HEK293 (cell line): ENCODE data around the gene FGFR3.

ENCODE experiments used
- CTCF ChIA-PET: fragments of 350-600 bp; formaldehyde crosslinking; extraction: SDS; loops from one replicate; lab custom pipeline; 2021; ENCODE audit warnings: antibody characterized with exemption; lab: Yijun Ruan, JAX
- POLR2A ChIA-PET: fragments of 300-600 bp; formaldehyde crosslinking; extraction: SDS; loops from one replicate; lab custom pipeline; 2020; ENCODE audit warnings: antibody characterized with exemption, inconsistent platforms; lab: Yijun Ruan, JAX
- H3K27ac ChIP-seq: fragments of 200-500 bp; sonication (Bioruptor generic); 2 replicates; pipeline ENCODE4 v1.5.1; 2014; ENCODE audit warnings: low read depth, low read length, control low read depth, inconsistent platforms; ENCODE audit errors: extremely low read depth
- H3K36me3 ChIP-seq, 2 experiments: fragments of 200-500 bp in 1 of 2; sonication (Bioruptor generic) in 1 of 2; 1 replicate in 1 of 2; 2 replicates in 1 of 2; pipeline ENCODE4 v1.5.1; 2014 to 2017; ENCODE audit warnings: inconsistent platforms in 2 of 2, low read length in 2 of 2; ENCODE audit not compliant: control insufficient read depth in 2 of 2, insufficient read depth in 1 of 2
- H3K4me1 ChIP-seq: fragments of 200-500 bp; sonication (Bioruptor generic); 2 replicates; pipeline ENCODE4 v1.5.1; 2014; ENCODE audit warnings: mild to moderate bottlenecking, low read length, inconsistent platforms; ENCODE audit not compliant: control insufficient read depth, insufficient read depth
- H3K4me3 ChIP-seq: 2 replicates; pipeline ENCODE4 v1.5.1; 2011; ENCODE audit warnings: low read depth, mild to moderate bottlenecking, control low read depth, low read length, moderate library complexity
- H3K9me3 ChIP-seq: fragments of 200-500 bp; sonication (Bioruptor generic); 2 replicates; pipeline ENCODE4 v1.5.1; 2014; ENCODE audit warnings: low read depth, low read length, inconsistent platforms; ENCODE audit not compliant: control insufficient read depth, insufficient read depth
- CTCF ChIP-seq: fragments of 450-650 bp; formaldehyde crosslinking; IDR thresholded peaks from 2 replicates; pipeline ENCODE4 v1.5.1; 2016; ENCODE audit warnings: missing biosample characterization, missing genetic modification characterization
- ELK4 ChIP-seq: IDR thresholded peaks from 2 replicates; pipeline ENCODE4 v1.6.1; 2011; ENCODE audit warnings: mild to moderate bottlenecking, low read depth, low read length, borderline replicate concordance
- GLIS2 ChIP-seq: fragments of 450-650 bp; formaldehyde crosslinking; IDR thresholded peaks from 2 replicates; pipeline ENCODE4 v1.5.1; 2016; ENCODE audit warnings: missing biosample characterization, missing genetic modification characterization
- HIC1 ChIP-seq: fragments of 450-650 bp; formaldehyde crosslinking; IDR thresholded peaks from 2 replicates; pipeline ENCODE4 v1.5.1; 2016; ENCODE audit warnings: missing biosample characterization, missing genetic modification characterization
- KLF1 ChIP-seq: fragments of 450-650 bp; formaldehyde crosslinking; IDR thresholded peaks from 2 replicates; pipeline ENCODE4 v1.5.1; 2016; ENCODE audit warnings: missing biosample characterization, missing genetic modification characterization
- KLF7 ChIP-seq: fragments of 450-650 bp; formaldehyde crosslinking; IDR thresholded peaks from 2 replicates; pipeline ENCODE4 v1.5.1; 2016; ENCODE audit warnings: missing biosample characterization, missing genetic modification characterization, borderline replicate concordance
- WT1 ChIP-seq: fragments of 450-650 bp; formaldehyde crosslinking; IDR thresholded peaks from 2 replicates; pipeline ENCODE4 v1.5.1; 2016; ENCODE audit warnings: missing biosample characterization, missing genetic modification characterization
- ZBTB21 ChIP-seq: fragments of 450-650 bp; formaldehyde crosslinking; IDR thresholded peaks from 2 replicates; pipeline ENCODE4 v1.5.1; 2017; ENCODE audit warnings: missing biosample characterization, missing genetic modification characterization
- ZBTB49 ChIP-seq: fragments of 450-650 bp; formaldehyde crosslinking; IDR thresholded peaks from 2 replicates; pipeline ENCODE4 v1.5.1; 2016; ENCODE audit warnings: missing biosample characterization, missing genetic modification characterization, low read depth
- ZBTB6 ChIP-seq: fragments of 450-650 bp; formaldehyde crosslinking; IDR thresholded peaks from 2 replicates; pipeline ENCODE4 v1.5.1; 2017; ENCODE audit warnings: missing biosample characterization, missing genetic modification characterization
- ZNF114 ChIP-seq: fragments of 450-650 bp; formaldehyde crosslinking; IDR thresholded peaks from 2 replicates; pipeline ENCODE4 v1.5.0; 2017; ENCODE audit warnings: missing biosample characterization, missing genetic modification characterization
- ZNF311 ChIP-seq: fragments of 450-650 bp; formaldehyde crosslinking; IDR thresholded peaks from 2 replicates; pipeline ENCODE4 v1.5.1; 2017; ENCODE audit warnings: missing biosample characterization, missing genetic modification characterization, borderline replicate concordance
- ZNF404 ChIP-seq: fragments of 450-650 bp; formaldehyde crosslinking; IDR thresholded peaks from 2 replicates; pipeline ENCODE4 v1.5.1; 2017; ENCODE audit warnings: missing biosample characterization, missing genetic modification characterization
- ZNF549 ChIP-seq: fragments of 450-650 bp; IDR thresholded peaks from 2 replicates; pipeline ENCODE4 v1.5.1; 2018; ENCODE audit warnings: missing biosample characterization, missing genetic modification characterization, mild to moderate bottlenecking, inconsistent platforms, moderate library complexity
- ZNF692 ChIP-seq: fragments of 450-650 bp; formaldehyde crosslinking; IDR thresholded peaks from 2 replicates; pipeline ENCODE4 v1.5.1; 2016; ENCODE audit warnings: missing biosample characterization, missing genetic modification characterization
- ZNF785 ChIP-seq: fragments of 450-650 bp; formaldehyde crosslinking; IDR thresholded peaks from 2 replicates; pipeline ENCODE4 v1.5.1; 2016; ENCODE audit warnings: missing biosample characterization, missing genetic modification characterization
- ZSCAN16 ChIP-seq: fragments of 450-650 bp; formaldehyde crosslinking; IDR thresholded peaks from 2 replicates; pipeline ENCODE4 v1.5.1; 2016; ENCODE audit warnings: missing biosample characterization, missing genetic modification characterization

FGFR3 gene

GRCh38 chr4:1807332-1807777 is 14.3 kb downstream of the FGFR3 start (continued):
- TF ChIP-seq HIC1 (peak; percentile 40; the same call in 1 of the 2 replicates), ZNF692 (tag by site-specific recombination) (0 out of 2 replicates have a peak, but pooled peaks have one; percentile 36), KLF1 (tag by site-specific recombination) (0 out of 2 replicates have a peak, but pooled peaks have one; percentile 9), ZNF549 (tag by site-specific recombination) (no peak), ZBTB6 (tag by site-specific recombination) (0 out of 2 replicates have a peak, but pooled peaks have one; percentile 15), KLF7 (0 out of 2 replicates have a peak, but pooled peaks have one; percentile 25), GLIS2 (0 out of 2 replicates have a peak, but pooled peaks have one; percentile 48), ZNF404 (tag by site-specific recombination) (no peak)
- TF ChIP-seq, all 188 proteins: peak for 11

GRCh38 chr4:1808396-1808795 is 15.3 kb downstream of the FGFR3 start:
- H3K4me3 ChIP-seq: no peak overlapping the region
- POLR2A ChIA-PET: interaction anchor here (1.2 to 2.8 kb wide), 2 partner anchors 60 to 63 kb away, joined by 4 to 7 read pairs; no protein-coding TSS in a partner anchor
- no peak overlapping the region for H3K27ac ChIP-seq
- H3K36me3 ChIP-seq: peaks cover 0 to 50% of the 10 kb centered on the region in 2 experiments; a peak in 1 of 3 replicates
- no peaks in the 10 kb centered on the region for H3K4me1 ChIP-seq
- H3K9me3 ChIP-seq: no peaks in the 10 kb centered on the region
- TF ChIP-seq ZNF785 (tag by site-specific recombination): no peak
- TF ChIP-seq ZBTB21 (tag by site-specific recombination): no peak
- TF ChIP-seq ZBTB49 (tag by site-specific recombination): no peak
- TF ChIP-seq ZSCAN16 (tag by site-specific recombination): no peak
- no peak for TF ChIP-seq WT1 (tag by site-specific recombination)
- no peak for TF ChIP-seq ZNF114 (tag by site-specific recombination)
- no peak for TF ChIP-seq CTCF (tag by site-specific recombination)
- TF ChIP-seq ELK4: no peak
- TF ChIP-seq ZNF311: no peak
- CTCF ChIA-PET: interaction anchor here (0.7 to 7.9 kb wide), 9 partner anchors 8 to 115 kb away, joined by 3 to 148 read pairs (median 4); no protein-coding TSS in a partner anchor
